Right lobe of liver (tissue), 4 donors: Measurements from ENCODE around the gene THADA.

ENCODE experiments used
- POLR2A ChIP-seq: fragments of 450-650 bp; IDR thresholded peaks from one replicate; pipeline ENCODE4 v1.6.1; 2017; ENCODE audit warnings: antibody characterized with exemption, mild to moderate bottlenecking
- TF ChIP-seq, protein P1 (sequence below), 4 donors: fragments of 200-600 bp in 3 of 4; fragments of 450-650 bp in 1 of 4; IDR thresholded peaks; one replicate each; pipeline versions ENCODE4 v1.5.1 to v1.8.0; 2016 to 2022; ENCODE audit warnings: antibody characterized with exemption in 4 of 4, mild to moderate bottlenecking in 2 of 4
- donor health status: DM: no; HTN: no; CAD: no.
- donor health status: DM: no; HTN: no; CAD: no.
- donor health status: DM: no; HTN: yes; CAD: no.

DNA sequence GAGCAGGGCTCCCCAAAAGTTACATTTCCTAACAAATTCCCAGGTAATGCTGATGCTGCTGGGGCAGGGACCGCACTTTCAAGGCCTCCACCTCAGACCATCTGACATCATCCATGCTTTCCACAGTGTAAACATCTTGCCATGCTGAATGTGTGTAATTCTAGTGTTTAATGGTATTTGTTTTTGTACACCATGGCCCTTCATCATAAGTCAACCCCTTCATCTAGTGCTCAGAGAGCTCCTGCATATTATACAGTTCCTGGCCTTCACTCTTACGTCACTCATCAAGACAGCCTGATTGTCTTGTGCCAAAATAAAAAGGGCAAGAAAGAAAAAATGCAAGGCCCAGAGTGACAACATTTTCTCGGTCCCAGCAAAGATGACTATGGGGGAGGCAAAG lies 291.9 kb downstream of the THADA start:
- TF ChIP-seq, protein P1, sequence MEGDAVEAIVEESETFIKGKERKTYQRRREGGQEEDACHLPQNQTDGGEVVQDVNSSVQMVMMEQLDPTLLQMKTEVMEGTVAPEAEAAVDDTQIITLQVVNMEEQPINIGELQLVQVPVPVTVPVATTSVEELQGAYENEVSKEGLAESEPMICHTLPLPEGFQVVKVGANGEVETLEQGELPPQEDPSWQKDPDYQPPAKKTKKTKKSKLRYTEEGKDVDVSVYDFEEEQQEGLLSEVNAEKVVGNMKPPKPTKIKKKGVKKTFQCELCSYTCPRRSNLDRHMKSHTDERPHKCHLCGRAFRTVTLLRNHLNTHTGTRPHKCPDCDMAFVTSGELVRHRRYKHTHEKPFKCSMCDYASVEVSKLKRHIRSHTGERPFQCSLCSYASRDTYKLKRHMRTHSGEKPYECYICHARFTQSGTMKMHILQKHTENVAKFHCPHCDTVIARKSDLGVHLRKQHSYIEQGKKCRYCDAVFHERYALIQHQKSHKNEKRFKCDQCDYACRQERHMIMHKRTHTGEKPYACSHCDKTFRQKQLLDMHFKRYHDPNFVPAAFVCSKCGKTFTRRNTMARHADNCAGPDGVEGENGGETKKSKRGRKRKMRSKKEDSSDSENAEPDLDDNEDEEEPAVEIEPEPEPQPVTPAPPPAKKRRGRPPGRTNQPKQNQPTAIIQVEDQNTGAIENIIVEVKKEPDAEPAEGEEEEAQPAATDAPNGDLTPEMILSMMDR (IDR thresholded peaks at IDR 0.05): no peak
- no peak for TF ChIP-seq POLR2A
